ENCODE data around the gene KRT28.

DNA sequence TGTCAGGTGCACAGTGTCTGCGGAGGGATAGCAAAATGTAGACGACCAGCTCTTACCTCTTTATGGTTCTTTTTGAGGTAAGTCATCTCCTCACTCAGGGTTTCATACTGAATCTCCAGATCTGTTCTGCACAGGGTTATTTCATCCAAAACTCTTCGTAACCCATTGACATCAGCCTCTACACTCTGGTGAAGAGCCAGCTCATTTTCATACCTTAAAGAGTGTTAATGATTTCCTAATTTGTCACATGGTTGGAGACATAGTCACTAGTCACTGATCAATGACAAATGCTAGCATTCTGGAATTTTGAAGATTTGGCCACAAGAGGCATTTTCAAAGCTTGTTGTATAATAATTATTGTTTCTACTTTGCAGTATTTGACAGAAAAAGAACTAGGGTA, 46.0 kb downstream of the KRT28 start:
- TF ChIP-seq, protein P1, sequence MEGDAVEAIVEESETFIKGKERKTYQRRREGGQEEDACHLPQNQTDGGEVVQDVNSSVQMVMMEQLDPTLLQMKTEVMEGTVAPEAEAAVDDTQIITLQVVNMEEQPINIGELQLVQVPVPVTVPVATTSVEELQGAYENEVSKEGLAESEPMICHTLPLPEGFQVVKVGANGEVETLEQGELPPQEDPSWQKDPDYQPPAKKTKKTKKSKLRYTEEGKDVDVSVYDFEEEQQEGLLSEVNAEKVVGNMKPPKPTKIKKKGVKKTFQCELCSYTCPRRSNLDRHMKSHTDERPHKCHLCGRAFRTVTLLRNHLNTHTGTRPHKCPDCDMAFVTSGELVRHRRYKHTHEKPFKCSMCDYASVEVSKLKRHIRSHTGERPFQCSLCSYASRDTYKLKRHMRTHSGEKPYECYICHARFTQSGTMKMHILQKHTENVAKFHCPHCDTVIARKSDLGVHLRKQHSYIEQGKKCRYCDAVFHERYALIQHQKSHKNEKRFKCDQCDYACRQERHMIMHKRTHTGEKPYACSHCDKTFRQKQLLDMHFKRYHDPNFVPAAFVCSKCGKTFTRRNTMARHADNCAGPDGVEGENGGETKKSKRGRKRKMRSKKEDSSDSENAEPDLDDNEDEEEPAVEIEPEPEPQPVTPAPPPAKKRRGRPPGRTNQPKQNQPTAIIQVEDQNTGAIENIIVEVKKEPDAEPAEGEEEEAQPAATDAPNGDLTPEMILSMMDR (conservative IDR thresholded peaks at IDR 0.05 in 1 of 2, IDR thresholded peaks at IDR 0.05 in 1 of 2; ENCODE audit: low read depth in 1 of 2, low read length in 2 of 2): no peak
- no peak for TF ChIP-seq EZH2 (IDR thresholded peaks at IDR 0.05; ENCODE audit: low read length, missing control alignments)

All from fibroblast of lung (primary cell).